Measurements from ENCODE around the gene VKORC1L1.

The VKORC1L1 gene

DNA sequence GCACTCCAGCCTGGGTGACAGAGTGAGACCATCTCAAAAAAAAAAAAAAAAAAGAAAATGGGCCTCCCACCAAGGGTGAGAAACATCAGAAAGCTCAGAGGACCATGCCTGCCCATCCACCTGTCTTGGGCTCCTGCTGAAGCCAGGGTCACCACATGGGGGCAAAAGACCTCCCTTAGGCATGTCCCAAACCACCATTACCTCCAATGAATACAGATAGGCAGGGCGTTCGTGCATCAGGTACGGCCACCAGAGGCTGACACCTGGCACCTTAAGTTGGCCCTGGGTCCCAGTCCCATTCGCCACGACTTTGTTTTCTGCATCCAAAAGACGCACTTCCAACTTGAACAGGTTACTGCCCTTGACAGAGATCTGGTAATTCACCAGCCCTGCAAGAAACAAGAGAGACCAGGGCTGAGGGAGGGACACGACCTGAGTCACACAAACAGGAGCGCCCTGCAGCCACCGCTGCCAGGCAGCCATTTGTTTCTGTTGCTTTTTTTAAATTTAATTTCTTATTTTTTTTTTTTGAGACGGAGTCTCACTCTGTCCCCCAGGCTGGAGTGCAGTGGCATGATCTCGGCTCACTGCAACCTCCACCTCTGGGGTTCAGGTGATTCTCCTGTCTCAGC is 103.1 kb downstream of the VKORC1L1 start:
- DNase-seq (ENCODE audit: low read depth): no peak
- TF ChIP-seq, protein P1, sequence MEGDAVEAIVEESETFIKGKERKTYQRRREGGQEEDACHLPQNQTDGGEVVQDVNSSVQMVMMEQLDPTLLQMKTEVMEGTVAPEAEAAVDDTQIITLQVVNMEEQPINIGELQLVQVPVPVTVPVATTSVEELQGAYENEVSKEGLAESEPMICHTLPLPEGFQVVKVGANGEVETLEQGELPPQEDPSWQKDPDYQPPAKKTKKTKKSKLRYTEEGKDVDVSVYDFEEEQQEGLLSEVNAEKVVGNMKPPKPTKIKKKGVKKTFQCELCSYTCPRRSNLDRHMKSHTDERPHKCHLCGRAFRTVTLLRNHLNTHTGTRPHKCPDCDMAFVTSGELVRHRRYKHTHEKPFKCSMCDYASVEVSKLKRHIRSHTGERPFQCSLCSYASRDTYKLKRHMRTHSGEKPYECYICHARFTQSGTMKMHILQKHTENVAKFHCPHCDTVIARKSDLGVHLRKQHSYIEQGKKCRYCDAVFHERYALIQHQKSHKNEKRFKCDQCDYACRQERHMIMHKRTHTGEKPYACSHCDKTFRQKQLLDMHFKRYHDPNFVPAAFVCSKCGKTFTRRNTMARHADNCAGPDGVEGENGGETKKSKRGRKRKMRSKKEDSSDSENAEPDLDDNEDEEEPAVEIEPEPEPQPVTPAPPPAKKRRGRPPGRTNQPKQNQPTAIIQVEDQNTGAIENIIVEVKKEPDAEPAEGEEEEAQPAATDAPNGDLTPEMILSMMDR (conservative IDR thresholded peaks at IDR 0.05; ENCODE audit: low read depth, low read length): no peak

DNA sequence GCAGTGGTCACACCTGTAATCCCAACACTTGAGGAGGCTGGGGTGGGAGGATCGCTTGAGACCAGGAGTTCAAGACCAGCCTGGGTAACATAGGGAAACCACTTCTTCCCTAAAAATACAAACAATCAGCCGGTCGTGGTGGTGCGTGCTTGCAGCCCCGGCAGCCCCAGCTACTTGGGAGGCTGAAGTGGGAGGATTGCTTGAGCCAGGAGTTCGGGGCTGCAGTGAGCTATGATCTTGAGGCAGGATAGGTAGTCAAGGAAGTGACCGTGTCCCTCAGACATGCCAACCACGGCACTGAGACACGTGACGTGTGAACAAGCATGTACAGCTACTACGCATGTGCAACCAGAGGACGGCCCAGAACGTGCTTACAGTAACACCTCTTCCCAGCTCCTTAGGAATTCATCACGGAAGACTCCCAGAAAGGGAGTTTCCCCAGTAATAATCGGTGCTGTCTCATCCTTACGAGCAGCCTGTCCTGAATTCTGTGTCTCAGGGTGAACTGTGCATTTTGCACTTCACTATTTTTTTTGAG is 103.9 kb downstream of the VKORC1L1 start:
- H3K4me3 ChIP-seq (ENCODE audit: low read depth, low read length): no peak overlapping the region
- DNase-seq (ENCODE audit: low read depth): no peak
- TF ChIP-seq, protein P1 (conservative IDR thresholded peaks at IDR 0.05; ENCODE audit: low read depth, low read length): no peak

More for the DNA sequence above, 103.1 kb downstream of the VKORC1L1 start:
- H3K4me3 ChIP-seq (ENCODE audit: low read depth, low read length): no peak overlapping the region

DNA sequence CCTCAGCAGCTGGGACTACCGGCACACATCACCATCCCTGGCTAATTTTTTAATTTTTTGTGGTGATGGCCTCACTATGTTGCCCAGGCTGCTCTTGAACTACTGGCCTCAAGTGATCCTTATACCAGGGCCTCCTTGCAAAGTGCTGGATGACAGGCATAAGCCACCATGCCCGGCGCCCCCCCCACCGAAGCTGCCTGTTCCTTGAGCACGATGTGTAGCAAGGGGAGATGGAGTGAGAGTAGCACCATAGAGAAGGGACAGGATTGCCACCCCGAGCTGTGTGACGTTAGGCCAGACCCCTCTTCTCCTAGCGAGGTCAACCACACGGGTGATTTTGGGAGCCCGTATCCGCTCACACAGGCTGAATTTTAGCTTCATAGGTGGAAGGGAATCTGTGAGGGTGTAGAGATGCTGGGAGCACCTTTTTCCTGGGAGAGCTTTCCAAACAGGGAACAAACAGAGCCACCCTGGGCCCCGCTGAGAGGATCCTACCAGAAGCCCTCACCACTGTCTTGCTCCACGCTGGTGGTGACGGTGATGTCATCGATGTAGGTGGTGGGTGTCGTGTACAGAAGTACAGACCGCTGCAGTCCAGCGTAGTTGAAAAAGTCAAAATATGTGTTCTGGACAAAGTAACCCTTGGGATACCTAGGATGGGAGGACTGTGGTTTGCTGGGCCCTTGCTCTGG is 106.2 kb downstream of the VKORC1L1 start:
- TF ChIP-seq, protein P1 (conservative IDR thresholded peaks at IDR 0.05; ENCODE audit: low read depth, low read length): no peak
- H3K4me3 ChIP-seq (ENCODE audit: low read depth, low read length): no peak overlapping the region
- DNase-seq (ENCODE audit: low read depth): no peak

DNA sequence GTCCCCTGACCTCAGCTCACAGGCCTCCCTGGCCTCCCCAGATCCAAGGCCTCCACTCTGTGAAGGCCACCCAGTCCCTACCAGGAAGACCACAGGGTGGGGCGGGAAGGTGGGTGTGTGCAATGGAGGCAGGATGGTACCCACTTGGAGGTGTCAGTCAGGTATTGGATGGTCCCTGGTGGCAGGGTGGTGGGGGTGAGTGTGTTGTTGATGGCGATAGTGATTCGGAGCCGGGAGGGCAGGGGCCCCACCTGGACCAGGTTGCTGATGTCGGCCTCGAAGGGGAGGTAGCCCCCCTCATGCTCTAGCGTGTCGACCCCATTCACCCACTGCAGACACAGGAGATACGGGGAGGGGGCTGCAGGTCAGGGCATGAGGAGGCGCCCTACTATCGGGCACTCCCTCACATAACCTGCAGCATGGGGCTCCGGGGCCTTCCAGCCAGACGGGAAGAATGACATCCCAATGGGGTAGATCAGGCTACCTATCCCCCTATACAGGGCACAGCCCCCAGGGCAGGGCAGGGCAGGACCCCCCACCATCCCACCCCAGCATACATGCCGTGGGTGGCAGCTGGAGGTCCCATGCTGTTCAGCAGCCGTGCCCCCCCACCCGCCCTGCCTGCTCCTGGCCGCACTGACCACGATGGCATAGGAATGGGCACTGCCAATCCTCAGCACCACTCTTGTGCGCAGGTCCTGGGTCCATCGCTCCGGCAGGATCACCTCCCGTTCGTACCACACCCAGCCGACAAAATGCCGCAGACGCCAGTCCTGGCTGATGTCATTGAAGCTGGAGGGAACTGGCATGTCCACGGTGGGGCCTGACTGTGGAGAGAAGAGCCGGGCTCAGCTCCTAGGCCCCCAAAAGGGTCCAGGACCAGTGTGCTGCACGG is 107.0 kb downstream of the VKORC1L1 start:
- no peak overlapping the region for H3K4me3 ChIP-seq (ENCODE audit: low read depth, low read length)
- no peak for DNase-seq (ENCODE audit: low read depth)
- TF ChIP-seq, protein P1 (conservative IDR thresholded peaks at IDR 0.05; ENCODE audit: low read depth, low read length): no peak

DNA sequence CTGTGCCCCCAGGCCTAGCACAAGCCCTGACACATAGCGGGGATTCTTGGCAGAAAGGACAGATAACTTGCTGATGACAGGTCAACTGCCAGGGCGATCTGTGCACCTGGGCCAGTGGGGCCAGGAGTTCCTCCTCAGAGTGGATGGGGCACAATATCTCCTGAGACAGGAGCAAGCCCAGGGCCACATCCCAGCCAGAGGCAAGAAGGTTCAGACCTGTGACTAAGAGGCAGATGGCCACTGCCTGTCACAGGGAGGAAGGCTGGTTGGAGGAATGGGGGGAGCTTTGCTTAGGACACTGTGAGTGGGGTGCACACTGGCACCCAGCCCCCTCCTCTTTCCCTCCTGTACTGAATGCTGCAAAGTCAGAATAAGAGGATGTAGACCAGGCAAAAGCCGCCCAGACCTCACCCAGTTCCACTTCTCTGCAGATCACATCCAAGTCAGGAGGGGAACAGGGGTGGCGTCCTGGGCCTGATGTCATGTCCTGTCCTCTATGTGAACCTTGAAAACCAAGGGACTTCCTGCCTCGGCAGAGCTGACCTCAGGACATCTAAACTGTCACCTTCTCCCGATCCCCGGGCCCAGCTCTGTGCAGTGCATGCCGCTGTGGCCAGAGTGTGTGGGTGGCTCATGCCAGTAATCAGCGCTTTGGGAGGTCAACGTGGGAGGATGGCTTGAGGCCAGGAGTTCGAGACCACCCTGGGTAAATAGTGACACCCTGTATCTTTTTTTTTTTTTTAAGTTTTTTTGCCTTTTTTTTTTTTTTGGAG is 107.8 kb downstream of the VKORC1L1 start:
- TF ChIP-seq, protein P1 (conservative IDR thresholded peaks at IDR 0.05; ENCODE audit: low read depth, low read length): no peak

More for the DNA sequence above, 107.8 kb downstream of the VKORC1L1 start:
- DNase-seq (ENCODE audit: low read depth): peak; percentile 10
- peak overlapping the region; percentile 23 for H3K4me3 ChIP-seq (ENCODE audit: low read depth, low read length)

Data from choroid plexus epithelial cell (primary cell).